Measurements from ENCODE around the gene PDZD2.
"Not testable (repeated sequence)": the region's sequence is repeated elsewhere in the genome, so short reads cannot be mapped to it uniquely, and the experiment has no call there.

- TF ChIP-seq EZH2phosphoT487 (IDR thresholded peaks at IDR 0.05; ENCODE audit: insufficient read depth, low read depth); EZH2 (IDR thresholded peaks at IDR 0.05; ENCODE audit: insufficient read depth, poor library complexity, severe bottlenecking): not testable (repeated sequence)
Measured at GRCh38 chr5:31691408-31691807, 52.5 kb downstream of the PDZD2 start.
